ENCODE results near the gene PAPOLG. TPM values are rescaled to one million over a fixed set of nuclear protein-coding genes. Genes with fewer than 3 reads are reported as not detected.

The PAPOLG gene
- total and polyA plus RNA-seq, 2 of the 13 experiments (the other 11 are each of a cell fraction or from before 2014, with no cell fraction given), result 10.1 to 10.4 TPM

DNA sequence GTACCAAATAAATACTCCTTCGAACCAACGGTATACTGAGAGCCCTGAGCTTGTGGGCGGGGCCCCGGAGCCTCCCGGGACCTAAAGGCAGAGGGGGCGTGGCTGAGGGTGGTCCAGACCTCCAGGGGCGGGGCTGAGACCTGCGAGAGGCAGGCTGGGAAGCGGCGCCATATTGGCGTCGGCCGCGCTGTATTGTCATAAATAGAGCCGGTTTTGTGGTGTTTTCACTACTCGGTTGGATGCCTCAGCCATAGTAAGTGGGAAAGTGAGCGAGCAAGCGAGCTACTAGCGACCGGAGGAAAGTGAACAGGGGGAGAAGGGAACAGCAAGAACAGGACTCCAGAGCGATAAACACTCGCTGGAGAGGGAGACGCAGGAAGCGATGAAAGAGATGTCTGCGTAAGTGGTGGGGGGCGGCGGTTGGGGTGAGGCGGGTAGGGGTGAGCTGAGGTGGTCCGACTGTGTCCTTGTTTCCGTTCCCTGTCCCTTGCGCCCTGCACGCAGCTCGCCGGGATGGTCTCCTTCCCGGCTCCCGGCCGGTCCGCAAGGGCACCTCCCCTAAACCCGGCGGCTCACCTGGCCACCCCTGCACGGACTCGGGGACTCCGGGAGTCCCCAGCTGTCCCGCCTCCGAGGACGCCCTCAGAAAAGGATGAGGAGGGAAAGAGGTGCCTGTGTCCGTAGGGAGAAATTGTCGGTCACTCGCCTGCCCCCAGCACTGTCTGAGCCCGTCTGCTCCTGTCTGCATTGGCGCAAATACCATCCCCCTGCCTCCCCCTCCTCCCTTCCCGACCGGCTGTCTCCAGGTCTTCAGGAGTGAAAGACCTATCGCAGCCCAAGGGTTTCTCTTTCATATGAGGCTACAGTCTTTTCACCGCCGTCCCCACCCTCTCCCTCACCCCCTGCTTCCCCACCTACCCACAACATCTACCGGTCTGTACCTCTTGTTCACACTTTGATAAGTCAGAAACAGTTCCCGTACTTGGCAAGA lies at the start of gene PAPOLG (continued):
- 0 out of 2 replicates have a peak, but pooled peaks have one; percentile 49 for TF ChIP-seq ZNF749 (CRISPR knock-in tag; IDR thresholded peaks at IDR 0.05; ENCODE audit: borderline replicate concordance)
- TF ChIP-seq ZNF589 (CRISPR knock-in tag; conservative IDR thresholded peaks at IDR 0.05), result peak; percentile 80; the same call in 1 of the 2 replicates
- TF ChIP-seq NFAT5 (CRISPR knock-in tag; IDR thresholded peaks at IDR 0.05), result no peak
- TF ChIP-seq ZNF460 (CRISPR knock-in tag; IDR thresholded peaks at IDR 0.05; ENCODE audit: borderline replicate concordance), result no peak
- TF ChIP-seq FOXM1 (CRISPR knock-in tag; IDR thresholded peaks at IDR 0.05), result no peak

Measured in HepG2 (cell line).